ENCODE results near the gene MINDY4.

MINDY4 gene

DNA sequence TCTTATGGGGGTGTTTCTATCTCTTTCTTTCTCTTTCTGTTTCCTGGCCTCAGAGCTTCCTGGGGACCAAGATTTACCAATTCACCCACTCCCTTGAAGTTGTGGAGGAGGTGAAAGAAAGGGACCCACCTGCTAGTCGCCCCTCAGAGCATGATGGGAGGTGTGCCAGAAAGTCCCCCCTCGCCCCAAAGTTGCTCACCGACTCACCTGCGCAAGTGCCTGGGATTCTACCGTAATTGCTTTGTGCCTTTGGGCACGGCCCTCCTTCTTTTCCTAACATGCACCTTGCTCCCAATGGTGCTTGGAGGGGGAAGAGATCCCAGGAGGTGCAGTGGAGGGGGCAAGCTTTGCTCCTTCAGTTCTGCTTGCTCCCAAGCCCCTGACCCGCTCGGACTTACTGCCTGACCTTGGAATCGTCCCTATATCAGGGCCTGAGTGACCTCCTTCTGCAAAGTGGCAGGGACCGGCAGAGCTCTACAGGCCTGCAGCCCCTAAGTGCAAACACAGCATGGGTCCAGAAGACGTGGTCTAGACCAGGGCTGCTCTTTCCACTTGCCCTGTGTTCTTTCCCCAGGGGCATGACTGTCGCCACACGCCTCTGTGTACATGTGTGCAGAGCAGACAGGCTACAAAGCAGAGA lies 152.7 kb downstream of the MINDY4 start:
- TF ChIP-seq EZH2phosphoT487 (IDR thresholded peaks at IDR 0.05; ENCODE audit: borderline replicate concordance, low read length): no peak
- TF ChIP-seq, protein P1, sequence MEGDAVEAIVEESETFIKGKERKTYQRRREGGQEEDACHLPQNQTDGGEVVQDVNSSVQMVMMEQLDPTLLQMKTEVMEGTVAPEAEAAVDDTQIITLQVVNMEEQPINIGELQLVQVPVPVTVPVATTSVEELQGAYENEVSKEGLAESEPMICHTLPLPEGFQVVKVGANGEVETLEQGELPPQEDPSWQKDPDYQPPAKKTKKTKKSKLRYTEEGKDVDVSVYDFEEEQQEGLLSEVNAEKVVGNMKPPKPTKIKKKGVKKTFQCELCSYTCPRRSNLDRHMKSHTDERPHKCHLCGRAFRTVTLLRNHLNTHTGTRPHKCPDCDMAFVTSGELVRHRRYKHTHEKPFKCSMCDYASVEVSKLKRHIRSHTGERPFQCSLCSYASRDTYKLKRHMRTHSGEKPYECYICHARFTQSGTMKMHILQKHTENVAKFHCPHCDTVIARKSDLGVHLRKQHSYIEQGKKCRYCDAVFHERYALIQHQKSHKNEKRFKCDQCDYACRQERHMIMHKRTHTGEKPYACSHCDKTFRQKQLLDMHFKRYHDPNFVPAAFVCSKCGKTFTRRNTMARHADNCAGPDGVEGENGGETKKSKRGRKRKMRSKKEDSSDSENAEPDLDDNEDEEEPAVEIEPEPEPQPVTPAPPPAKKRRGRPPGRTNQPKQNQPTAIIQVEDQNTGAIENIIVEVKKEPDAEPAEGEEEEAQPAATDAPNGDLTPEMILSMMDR (IDR thresholded peaks at IDR 0.05; ENCODE audit: low read depth, low read length, poor library complexity, severe bottlenecking): no peak
- H3K9me2 ChIP-seq (replicated peaks; ENCODE audit: control insufficient read depth, low read length): no peaks in the 10 kb centered on the region
- H3K9me3 ChIP-seq (ENCODE audit: control insufficient read depth, insufficient read depth, low read length): peaks cover 3% of the 10 kb centered on the region; the same call in 1 of the 2 replicates
- no peaks in the 10 kb centered on the region for H3K79me2 ChIP-seq (ENCODE audit: control insufficient read depth, low read length)
- no peak overlapping the region for H3K4me3 ChIP-seq (ENCODE audit: low read length)
- no peaks in the 10 kb centered on the region for H3K36me3 ChIP-seq (ENCODE audit: control insufficient read depth, low read length)
- H3F3A ChIP-seq (ENCODE audit: control insufficient read depth, insufficient read depth): no peaks in the 10 kb centered on the region
- no peaks in the 10 kb centered on the region for H3K4me1 ChIP-seq (ENCODE audit: control insufficient read depth, low read length)
- H3K27me3 ChIP-seq (ENCODE audit: control insufficient read depth, low read length): no peaks in the 10 kb centered on the region
- H3K27ac ChIP-seq (ENCODE audit: low read depth, low read length): no peak overlapping the region
- no peaks in the 10 kb centered on the region for H4K20me1 ChIP-seq (ENCODE audit: control insufficient read depth, insufficient read depth, low read depth, low read length)
- H3K4me2 ChIP-seq (ENCODE audit: low read length): no peak overlapping the region

DNA sequence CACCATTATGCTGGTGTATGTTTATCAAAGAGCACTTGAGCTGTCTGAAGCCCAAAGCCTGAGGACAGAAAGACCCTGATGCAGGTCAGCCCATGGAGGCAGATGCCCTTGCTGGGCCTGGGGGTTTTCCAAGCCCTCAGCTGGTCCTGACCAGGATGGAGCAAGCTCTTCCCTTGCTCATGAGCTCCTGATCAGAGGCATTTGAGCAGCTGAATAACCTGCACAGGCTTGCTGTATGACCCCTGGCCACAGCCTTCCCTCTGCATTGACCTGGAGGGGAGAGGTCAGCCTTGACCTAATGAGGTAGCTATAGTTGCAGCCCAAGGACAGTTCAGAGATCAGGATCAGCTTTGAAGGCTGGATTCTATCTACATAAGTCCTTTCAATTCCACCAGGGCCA lies 153.4 kb downstream of the MINDY4 start:
- TF ChIP-seq, protein P1 (IDR thresholded peaks at IDR 0.05; ENCODE audit: low read depth, low read length, poor library complexity, severe bottlenecking): no peak
- TF ChIP-seq EZH2phosphoT487 (IDR thresholded peaks at IDR 0.05; ENCODE audit: borderline replicate concordance, low read length): no peak
- H3K4me1 ChIP-seq (ENCODE audit: control insufficient read depth, low read length): no peaks in the 10 kb centered on the region
- no peaks in the 10 kb centered on the region for H4K20me1 ChIP-seq (ENCODE audit: control insufficient read depth, insufficient read depth, low read depth, low read length)
- H3K9me3 ChIP-seq (ENCODE audit: control insufficient read depth, insufficient read depth, low read length): peaks cover 3% of the 10 kb centered on the region; the same call in 1 of the 2 replicates
- H3F3A ChIP-seq (ENCODE audit: control insufficient read depth, insufficient read depth): no peaks in the 10 kb centered on the region
- H3K79me2 ChIP-seq (ENCODE audit: control insufficient read depth, low read length): no peaks in the 10 kb centered on the region
- H3K9me2 ChIP-seq (replicated peaks; ENCODE audit: control insufficient read depth, low read length): no peaks in the 10 kb centered on the region
- peaks cover 3% of the 10 kb centered on the region; the same call in 1 of the 2 replicates for H3K27me3 ChIP-seq (ENCODE audit: control insufficient read depth, low read length)
- H3K36me3 ChIP-seq (ENCODE audit: control insufficient read depth, low read length): no peaks in the 10 kb centered on the region
- H3K4me2 ChIP-seq (ENCODE audit: low read length): no peak overlapping the region
- no peak overlapping the region for H3K27ac ChIP-seq (ENCODE audit: low read depth, low read length)
- no peak overlapping the region for H3K4me3 ChIP-seq (ENCODE audit: low read length)

DNA sequence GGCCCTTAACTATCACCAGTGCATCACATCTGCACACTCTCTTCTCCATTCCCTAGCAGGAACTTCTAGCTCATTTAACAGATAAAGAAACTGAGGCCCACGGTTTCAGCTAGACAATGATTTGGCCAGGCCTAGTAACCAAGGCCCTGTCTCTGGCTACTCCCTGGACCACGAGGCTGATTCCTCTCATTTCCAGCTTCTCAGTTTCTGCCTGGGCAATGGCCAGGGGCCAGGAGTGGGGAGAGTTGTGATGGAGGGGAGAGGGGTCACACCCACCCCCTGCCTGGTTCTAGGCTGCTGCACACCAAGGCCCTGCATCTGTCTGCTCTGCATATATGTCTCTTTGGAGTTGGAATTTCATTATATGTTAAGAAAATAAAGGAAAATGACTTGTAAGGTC lies 153.9 kb downstream of the MINDY4 start:
- no peaks in the 10 kb centered on the region for H4K20me1 ChIP-seq (ENCODE audit: control insufficient read depth, insufficient read depth, low read depth, low read length)
- H3K27ac ChIP-seq (ENCODE audit: low read depth, low read length): no peak overlapping the region
- no peaks in the 10 kb centered on the region for H3K4me1 ChIP-seq (ENCODE audit: control insufficient read depth, low read length)
- no peaks in the 10 kb centered on the region for H3K9me2 ChIP-seq (replicated peaks; ENCODE audit: control insufficient read depth, low read length)
- no peak for TF ChIP-seq EZH2phosphoT487 (IDR thresholded peaks at IDR 0.05; ENCODE audit: borderline replicate concordance, low read length)
- TF ChIP-seq, protein P1 (IDR thresholded peaks at IDR 0.05; ENCODE audit: low read depth, low read length, poor library complexity, severe bottlenecking): no peak
- no peak overlapping the region for H3K4me3 ChIP-seq (ENCODE audit: low read length)
- H3K4me2 ChIP-seq (ENCODE audit: low read length): no peak overlapping the region
- H3K79me2 ChIP-seq (ENCODE audit: control insufficient read depth, low read length): no peaks in the 10 kb centered on the region
- H3K9me3 ChIP-seq (ENCODE audit: control insufficient read depth, insufficient read depth, low read length): peaks cover 3% of the 10 kb centered on the region; the same call in 1 of the 2 replicates
- no peaks in the 10 kb centered on the region for H3K36me3 ChIP-seq (ENCODE audit: control insufficient read depth, low read length)
- peaks cover 4% of the 10 kb centered on the region; the same call in 1 of the 2 replicates for H3K27me3 ChIP-seq (ENCODE audit: control insufficient read depth, low read length)
- no peaks in the 10 kb centered on the region for H3F3A ChIP-seq (ENCODE audit: control insufficient read depth, insufficient read depth)
